SU-DHL-6 (cell line): ENCODE data around the gene SDC1.

Experiments used
- H2AFZ ChIP-seq: fragments of 200-600 bp; sonication (generic); 2 replicates; pipeline ENCODE4 v1.6.1; 2014; ENCODE audit warnings: low read depth, mild to moderate bottlenecking, moderate library complexity, mixed read lengths, antibody characterized with exemption, low read length; ENCODE audit not compliant: severe bottlenecking
- H3F3A ChIP-seq: fragments of 200-600 bp; shearing (Covaris generic); 2 replicates; pipeline ENCODE4 v1.6.0; 2016; ENCODE audit warnings: antibody characterized with exemption, mild to moderate bottlenecking; ENCODE audit not compliant: insufficient read depth
- H3K27ac ChIP-seq: fragments of 200-600 bp; sonication (generic); 2 replicates; pipeline ENCODE4 v1.5.1; 2016; ENCODE audit warnings: low read depth, mild to moderate bottlenecking, low read length, moderate library complexity, mixed read lengths
- H3K27me3 ChIP-seq: fragments of 200-600 bp; sonication (generic), shearing (Covaris generic); 2 replicates; pipeline ENCODE4 v1.6.0; 2014; ENCODE audit warnings: mild to moderate bottlenecking, low read length
- H3K36me3 ChIP-seq: fragments of 200-600 bp; sonication (generic); 2 replicates; pipeline ENCODE4 v1.6.1; 2014; ENCODE audit warnings: mild to moderate bottlenecking, low read length, mixed read lengths
- H3K4me2 ChIP-seq: fragments of 300-600, 200-600 bp; shearing (Covaris generic), sonication (generic); 2 replicates; pipeline ENCODE4 v1.6.0; 2014; ENCODE audit warnings: low read length, low read depth, mild to moderate bottlenecking; ENCODE audit not compliant: poor library complexity, severe bottlenecking
- H3K4me3 ChIP-seq: fragments of 200-600 bp; sonication (generic); 2 replicates; pipeline ENCODE4 v1.5.1; 2014; ENCODE audit warnings: antibody characterized with exemption, low read length, mild to moderate bottlenecking, mixed read lengths; ENCODE audit not compliant: insufficient read depth, poor library complexity, severe bottlenecking
- H3K79me2 ChIP-seq: fragments of 200-600 bp; sonication (generic); 2 replicates; pipeline ENCODE4 v1.6.1; 2014; ENCODE audit warnings: mild to moderate bottlenecking, low read length, moderate library complexity; ENCODE audit not compliant: insufficient read depth
- H3K9ac ChIP-seq: fragments of 200-600 bp; sonication (generic); 2 replicates; pipeline ENCODE4 v1.7.0; 2014; ENCODE audit warnings: mild to moderate bottlenecking, low read length
- H3K9me2 ChIP-seq: fragments of 200-600 bp; sonication (generic); replicated peaks from 2 replicates; pipeline ENCODE4 v1.6.1; 2014; ENCODE audit warnings: low read length; ENCODE audit not compliant: insufficient read depth
- H3K9me3 ChIP-seq: fragments of 200-600 bp; sonication (generic); 2 replicates; pipeline ENCODE4 v1.6.1; 2014; ENCODE audit warnings: low read length, mixed read lengths; ENCODE audit not compliant: insufficient read depth
- H4K20me1 ChIP-seq: fragments of 200-600 bp; sonication (generic); 2 replicates; pipeline ENCODE4 v1.6.1; 2014; ENCODE audit warnings: low read depth, mild to moderate bottlenecking, antibody characterized with exemption, low read length, moderate library complexity, mixed read lengths
- EZH2phosphoT487 ChIP-seq: fragments of 200-600 bp; sonication (generic), shearing (Covaris generic); conservative IDR thresholded peaks from 2 replicates; pipeline ENCODE4 v1.6.1; 2018; ENCODE audit warnings: mild to moderate bottlenecking, antibody characterized with exemption, low read length, moderate library complexity, mixed read lengths
- TF ChIP-seq, protein P1 (sequence below): fragments of 200-600 bp; sonication (generic); IDR thresholded peaks from one replicate; pipeline ENCODE4 v1.5.1; 2017; ENCODE audit warnings: antibody characterized with exemption, mild to moderate bottlenecking, low read length, moderate library complexity; ENCODE audit not compliant: insufficient read depth, poor library complexity, severe bottlenecking

SDC1 gene

GRCh38 chr2:20176760-20177159 is 48.2 kb downstream of the SDC1 start:
- H3K9me3 ChIP-seq, result no peaks in the 10 kb centered on the region
- no peak overlapping the region for H3K4me3 ChIP-seq
- no peak overlapping the region for H3K27ac ChIP-seq
- H3K9me2 ChIP-seq, result no peaks in the 10 kb centered on the region
- H3F3A ChIP-seq, result no peaks in the 10 kb centered on the region
- TF ChIP-seq, protein P1, sequence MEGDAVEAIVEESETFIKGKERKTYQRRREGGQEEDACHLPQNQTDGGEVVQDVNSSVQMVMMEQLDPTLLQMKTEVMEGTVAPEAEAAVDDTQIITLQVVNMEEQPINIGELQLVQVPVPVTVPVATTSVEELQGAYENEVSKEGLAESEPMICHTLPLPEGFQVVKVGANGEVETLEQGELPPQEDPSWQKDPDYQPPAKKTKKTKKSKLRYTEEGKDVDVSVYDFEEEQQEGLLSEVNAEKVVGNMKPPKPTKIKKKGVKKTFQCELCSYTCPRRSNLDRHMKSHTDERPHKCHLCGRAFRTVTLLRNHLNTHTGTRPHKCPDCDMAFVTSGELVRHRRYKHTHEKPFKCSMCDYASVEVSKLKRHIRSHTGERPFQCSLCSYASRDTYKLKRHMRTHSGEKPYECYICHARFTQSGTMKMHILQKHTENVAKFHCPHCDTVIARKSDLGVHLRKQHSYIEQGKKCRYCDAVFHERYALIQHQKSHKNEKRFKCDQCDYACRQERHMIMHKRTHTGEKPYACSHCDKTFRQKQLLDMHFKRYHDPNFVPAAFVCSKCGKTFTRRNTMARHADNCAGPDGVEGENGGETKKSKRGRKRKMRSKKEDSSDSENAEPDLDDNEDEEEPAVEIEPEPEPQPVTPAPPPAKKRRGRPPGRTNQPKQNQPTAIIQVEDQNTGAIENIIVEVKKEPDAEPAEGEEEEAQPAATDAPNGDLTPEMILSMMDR, result no peak
- TF ChIP-seq EZH2phosphoT487, result no peak
- no peak overlapping the region for H3K9ac ChIP-seq
- H4K20me1 ChIP-seq, result no peaks in the 10 kb centered on the region
- H3K79me2 ChIP-seq, result no peaks in the 10 kb centered on the region
- H3K4me2 ChIP-seq, result no peak overlapping the region
- H3K27me3 ChIP-seq, result no peaks in the 10 kb centered on the region
- no peak overlapping the region for H2AFZ ChIP-seq
- H3K36me3 ChIP-seq, result no peaks in the 10 kb centered on the region

- Histone ChIP-seq H3K27me3 (no peaks in the 10 kb centered on the region), H4K20me1 (no peaks in the 10 kb centered on the region), H3K27ac (no peak overlapping the region), H3K9ac (no peak overlapping the region), H3K9me3 (no peaks in the 10 kb centered on the region), H3K36me3 (no peaks in the 10 kb centered on the region), H3K4me2 (no peak overlapping the region), H3K4me3 (no peak overlapping the region), H2AFZ (no peak overlapping the region), H3F3A (no peaks in the 10 kb centered on the region), H3K9me2 (no peaks in the 10 kb centered on the region), H3K79me2 (no peaks in the 10 kb centered on the region)
- TF ChIP-seq EZH2phosphoT487, result no peak
- TF ChIP-seq, protein P1, result no peak
Observed at GRCh38 chr2:20175931-20176330, 49.0 kb downstream of the SDC1 start.

DNA sequence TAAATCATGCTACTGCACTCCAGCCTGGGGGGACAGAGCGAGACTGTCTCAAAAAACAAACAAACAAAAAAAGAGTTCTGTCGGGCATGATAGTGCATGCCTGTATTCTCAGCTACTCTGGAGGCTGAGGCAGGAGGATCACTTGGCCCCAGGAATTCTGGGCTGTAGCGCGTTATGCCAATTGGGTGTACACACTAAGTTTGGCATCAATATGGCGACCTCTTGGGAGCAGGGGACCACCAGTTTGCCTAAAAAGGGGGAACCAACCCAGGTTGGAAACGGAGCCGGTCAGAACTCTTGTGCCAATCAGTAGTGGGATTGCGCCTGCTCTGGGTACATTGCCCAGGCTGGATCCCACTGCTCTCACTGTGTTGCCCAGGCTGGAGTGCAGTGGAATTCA is 49.7 kb downstream of the SDC1 start:
- Histone ChIP-seq H3K79me2 (no peaks in the 10 kb centered on the region), H3K27ac (no peak overlapping the region), H3K27me3 (no peaks in the 10 kb centered on the region), H3K9ac (no peak overlapping the region), H3K4me2 (no peak overlapping the region), H4K20me1 (no peaks in the 10 kb centered on the region), H3K4me3 (no peak overlapping the region), H3F3A (no peaks in the 10 kb centered on the region), H3K36me3 (no peaks in the 10 kb centered on the region), H3K9me3 (no peaks in the 10 kb centered on the region), H2AFZ (no peak overlapping the region), H3K9me2 (no peaks in the 10 kb centered on the region)
- no peak for TF ChIP-seq EZH2phosphoT487
- TF ChIP-seq, protein P1, result no peak
